HFFc6 (cell line): ENCODE results near the gene RFC4. TPM values are rescaled to one million over a fixed set of nuclear protein-coding genes. Genes with fewer than 3 reads are reported as not detected.
"Not testable (repeated sequence)": the region's sequence is repeated elsewhere in the genome, so short reads cannot be mapped to it uniquely, and the experiment has no call there.

Source experiments
- DNase-seq: peaks from one replicate; pipeline ENCODE4 v3.0.0-alpha.2; 2018
- H3K27ac Mint-ChIP-seq: 2 replicates; pipeline ENCODE4 v1.8.0; 2020; ENCODE audit warnings: mild to moderate bottlenecking, mixed read lengths
- H3K27me3 Mint-ChIP-seq: 2 replicates; pipeline ENCODE4 v1.8.0; 2021; ENCODE audit warnings: mild to moderate bottlenecking, moderate library complexity, mixed read lengths; ENCODE audit not compliant: insufficient read depth
- H3K36me3 Mint-ChIP-seq: 2 replicates; pipeline ENCODE4 v1.8.0; 2021; ENCODE audit warnings: low read depth, mixed read lengths
- H3K4me1 Mint-ChIP-seq: 2 replicates; pipeline ENCODE4 v1.8.0; 2020; ENCODE audit warnings: low read depth, mixed read lengths
- H3K4me3 Mint-ChIP-seq: 2 replicates; pipeline ENCODE4 v1.8.0; 2020; ENCODE audit warnings: mild to moderate bottlenecking, moderate library complexity, mixed read lengths
- H3K9me3 Mint-ChIP-seq: 2 replicates; pipeline ENCODE4 v1.8.0; 2020; ENCODE audit warnings: mild to moderate bottlenecking, mixed read lengths
- total RNA-seq, 6 experiments: library from RNA; stranded (reverse); fragmentation: NEBNext Ultra II Directional; extraction: Animal tissue kit (Norgen Biotek cat#: 25700); gene quantifications; 2 replicates in 1 of 6; 3 replicates in 5 of 6; pipeline ENCODE4 v1.2.3, GENCODE V29; 2021
- TF ChIP-seq, protein P1 (sequence below): fragments of 200-600 bp; sonication (generic); IDR thresholded peaks from 2 replicates; pipeline ENCODE4 v1.5.0; 2021; ENCODE audit warnings: antibody characterized with exemption, mild to moderate bottlenecking

The RFC4 gene
- total RNA-seq, 6 experiments from 2014 or later = 13.3 to 27.9 (median 25.7) TPM

DNA sequence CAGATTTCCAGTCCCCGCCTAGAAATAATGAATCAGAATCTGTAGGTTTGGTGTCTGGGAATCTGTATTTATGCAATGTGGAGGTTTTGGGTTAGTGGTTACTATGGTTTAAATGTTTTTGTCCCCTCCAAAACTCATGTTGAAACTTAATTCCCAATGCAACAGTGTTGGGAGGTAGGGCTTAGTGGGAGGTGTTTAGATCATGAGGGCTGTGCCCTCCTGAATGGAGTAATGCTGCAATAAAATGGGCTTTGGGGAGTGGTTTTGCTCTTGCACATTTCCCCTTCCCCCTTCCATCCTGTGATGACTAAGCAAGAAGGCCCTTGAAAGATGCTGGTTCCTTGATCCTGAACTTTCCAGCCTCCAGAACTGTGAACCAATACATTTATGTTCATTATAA lies 9.2 kb upstream of the RFC4 start:
- no peak overlapping the region for H3K4me3 Mint-ChIP-seq
- no peaks in the 10 kb centered on the region for H3K9me3 Mint-ChIP-seq
- TF ChIP-seq, protein P1, sequence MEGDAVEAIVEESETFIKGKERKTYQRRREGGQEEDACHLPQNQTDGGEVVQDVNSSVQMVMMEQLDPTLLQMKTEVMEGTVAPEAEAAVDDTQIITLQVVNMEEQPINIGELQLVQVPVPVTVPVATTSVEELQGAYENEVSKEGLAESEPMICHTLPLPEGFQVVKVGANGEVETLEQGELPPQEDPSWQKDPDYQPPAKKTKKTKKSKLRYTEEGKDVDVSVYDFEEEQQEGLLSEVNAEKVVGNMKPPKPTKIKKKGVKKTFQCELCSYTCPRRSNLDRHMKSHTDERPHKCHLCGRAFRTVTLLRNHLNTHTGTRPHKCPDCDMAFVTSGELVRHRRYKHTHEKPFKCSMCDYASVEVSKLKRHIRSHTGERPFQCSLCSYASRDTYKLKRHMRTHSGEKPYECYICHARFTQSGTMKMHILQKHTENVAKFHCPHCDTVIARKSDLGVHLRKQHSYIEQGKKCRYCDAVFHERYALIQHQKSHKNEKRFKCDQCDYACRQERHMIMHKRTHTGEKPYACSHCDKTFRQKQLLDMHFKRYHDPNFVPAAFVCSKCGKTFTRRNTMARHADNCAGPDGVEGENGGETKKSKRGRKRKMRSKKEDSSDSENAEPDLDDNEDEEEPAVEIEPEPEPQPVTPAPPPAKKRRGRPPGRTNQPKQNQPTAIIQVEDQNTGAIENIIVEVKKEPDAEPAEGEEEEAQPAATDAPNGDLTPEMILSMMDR = no peak
- H3K27ac Mint-ChIP-seq = peak overlapping the region; percentile 23; the same call in 1 of the 2 replicates
- no peaks in the 10 kb centered on the region for H3K36me3 Mint-ChIP-seq
- peaks cover 4% of the 10 kb centered on the region; the same call in 1 of the 2 replicates for H3K27me3 Mint-ChIP-seq
- H3K4me1 Mint-ChIP-seq = peaks cover 18% of the 10 kb centered on the region
- peak; percentile 34 for DNase-seq

GRCh38 chr3:186814100-186814499 lies 7.8 kb upstream of the RFC4 start:
- H3K4me1 Mint-ChIP-seq = peaks cover 18% of the 10 kb centered on the region
- peaks cover 4% of the 10 kb centered on the region; the same call in 1 of the 2 replicates for H3K27me3 Mint-ChIP-seq
- DNase-seq = no peak
- H3K9me3 Mint-ChIP-seq = no peaks in the 10 kb centered on the region
- H3K4me3 Mint-ChIP-seq = no peak overlapping the region
- H3K36me3 Mint-ChIP-seq = no peaks in the 10 kb centered on the region
- TF ChIP-seq, protein P1 = no peak
- no peak overlapping the region for H3K27ac Mint-ChIP-seq

DNA sequence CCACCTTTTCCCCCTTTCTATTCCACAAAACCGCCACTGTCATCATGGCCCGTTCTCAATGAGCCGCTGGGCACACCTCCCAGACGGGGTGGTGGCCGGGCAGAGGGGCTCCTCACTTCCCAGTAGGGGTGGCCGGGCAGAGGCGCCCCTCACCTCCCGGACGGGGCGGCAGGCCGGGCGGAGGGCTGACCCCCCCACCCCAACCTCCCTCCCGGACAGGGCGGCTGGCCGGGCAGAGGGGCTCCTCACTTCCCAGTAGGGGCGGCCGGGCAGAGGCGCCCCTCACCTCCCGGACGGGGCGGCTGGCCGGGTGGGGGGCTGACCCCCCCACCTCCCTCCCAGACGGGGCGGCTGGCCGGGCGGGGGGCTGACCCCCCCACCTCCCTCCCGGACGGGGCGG lies 5.0 kb upstream of the RFC4 start:
- DNase-seq, H3K9me3 Mint-ChIP-seq, H3K27ac Mint-ChIP-seq, H3K27me3 Mint-ChIP-seq, H3K4me3 Mint-ChIP-seq, H3K36me3 Mint-ChIP-seq: not testable (repeated sequence)
- H3K4me1 Mint-ChIP-seq = peaks cover 28% of the 10 kb centered on the region

DNA sequence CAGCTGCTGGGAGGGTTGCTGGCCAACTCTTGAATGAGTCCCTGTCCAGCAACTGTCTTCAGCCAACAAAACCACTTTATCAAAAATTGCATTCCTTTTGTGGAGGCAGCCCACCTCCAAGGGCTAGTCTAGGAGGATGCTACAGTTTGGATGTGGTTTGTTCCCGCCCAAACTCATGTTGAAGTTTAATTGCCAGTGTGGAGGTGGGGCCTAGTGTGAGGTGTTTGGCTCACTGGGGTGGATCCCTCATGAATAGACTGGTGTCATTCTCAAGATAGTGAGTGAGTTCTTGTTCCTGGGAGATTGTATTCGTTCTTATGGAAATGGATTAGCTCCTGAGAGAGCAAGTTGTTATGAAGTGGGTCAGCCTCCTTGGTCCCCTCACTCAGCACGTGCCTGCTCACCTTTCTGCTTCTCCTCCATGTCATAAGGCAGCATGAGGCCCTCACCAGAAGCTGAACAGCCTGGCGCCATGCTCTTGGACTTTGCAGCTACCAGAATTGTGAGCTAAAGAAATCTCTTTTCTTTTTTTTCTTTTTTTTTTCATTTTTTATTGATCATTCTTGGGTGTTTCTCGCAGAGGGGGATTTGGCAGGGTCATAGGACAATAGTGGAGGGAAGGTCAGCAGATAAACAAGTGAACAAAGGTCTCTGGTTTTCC lies 4.2 kb upstream of the RFC4 start:
- TF ChIP-seq, protein P1 = no peak
- H3K27me3 Mint-ChIP-seq = peaks cover 4% of the 10 kb centered on the region; the same call in 1 of the 2 replicates
- H3K27ac Mint-ChIP-seq = no peak overlapping the region
- H3K4me1 Mint-ChIP-seq = peaks cover 24% of the 10 kb centered on the region
- DNase-seq = no peak
- no peaks in the 10 kb centered on the region for H3K9me3 Mint-ChIP-seq
- no peaks in the 10 kb centered on the region for H3K36me3 Mint-ChIP-seq
- H3K4me3 Mint-ChIP-seq = no peak overlapping the region

- TF ChIP-seq, protein P1 = no peak
- DNase-seq = no peak
Observed at GRCh38 chr3:186807231-186807630, 949 bp upstream of the RFC4 start.

DNA sequence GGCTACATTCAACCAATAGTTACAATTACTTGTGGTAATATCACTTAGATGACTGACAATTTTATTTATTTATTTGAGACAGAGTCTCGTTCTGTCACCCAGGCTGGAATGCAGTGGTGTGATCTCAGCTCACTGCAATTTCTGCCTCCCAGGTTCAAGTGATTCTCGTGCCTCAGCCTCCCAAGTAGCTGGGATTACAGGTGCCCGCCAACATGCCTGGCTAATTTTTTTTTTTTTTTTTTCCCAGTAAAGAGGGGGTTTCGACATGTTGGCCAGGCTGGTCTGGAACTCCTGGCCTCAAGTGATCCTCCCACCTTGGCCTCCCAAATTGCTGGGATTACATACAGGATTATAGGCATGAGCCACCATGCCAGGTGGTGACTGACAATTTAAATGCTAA lies 2.8 kb downstream of the RFC4 start:
- H3K27me3 Mint-ChIP-seq, H3K4me3 Mint-ChIP-seq, H3K9me3 Mint-ChIP-seq, DNase-seq, H3K36me3 Mint-ChIP-seq, H3K27ac Mint-ChIP-seq: not testable (repeated sequence)
- H3K4me1 Mint-ChIP-seq = peaks cover 22% of the 10 kb centered on the region

More at GRCh38 chr3:186807231-186807630, 949 bp upstream of the RFC4 start:
- peaks cover 5% of the 10 kb centered on the region; the same call in 1 of the 2 replicates for H3K36me3 Mint-ChIP-seq
- no peaks in the 10 kb centered on the region for H3K27me3 Mint-ChIP-seq
- H3K4me3 Mint-ChIP-seq = peak overlapping the region; percentile 93
- H3K9me3 Mint-ChIP-seq = no peaks in the 10 kb centered on the region
- peaks cover 22% of the 10 kb centered on the region for H3K4me1 Mint-ChIP-seq
- H3K27ac Mint-ChIP-seq = peak overlapping the region; percentile 68
